Right ventricle myocardium superior (tissue), 1 donor: ENCODE data around the gene TRNP1. TPM values are rescaled to one million over a fixed set of nuclear protein-coding genes. Genes with fewer than 3 reads are reported as not detected.
"Not testable (repeated sequence)": the region's sequence is repeated elsewhere in the genome, so short reads cannot be mapped to it uniquely, and the experiment has no call there.

ENCODE experiments used
- ATAC-seq: fragments of 200-7000 bp; cut with Tn5 transposase; one replicate; pipeline ENCODE4 v1.9.1; 2020; ENCODE audit warnings: mild to moderate bottlenecking; ENCODE audit not compliant: poor library complexity
- DNase-seq: peaks from one replicate; pipeline ENCODE4 v3.0.0-alpha.2; 2020
- intact Hi-C: fragments of 100-400 bp; cut with DNase I; formaldehyde crosslinking; loops from one replicate; pipeline ENCODE4 v1.11.2; 2022
- total RNA-seq: library from RNA; stranded (reverse); fragmentation: NEBNext Ultra II Directional; extraction: Animal tissue kit (Norgen Biotek cat#: 25700); gene quantifications from one replicate; pipeline ENCODE4 v1.2.1, GENCODE V29; 2021
- donor health status: DM: no; HTN: yes; CAD: no; lungs with severe emphysema.

The TRNP1 gene
- total RNA-seq, 1 donor from 2014 or later, result 31.7 TPM

DNA sequence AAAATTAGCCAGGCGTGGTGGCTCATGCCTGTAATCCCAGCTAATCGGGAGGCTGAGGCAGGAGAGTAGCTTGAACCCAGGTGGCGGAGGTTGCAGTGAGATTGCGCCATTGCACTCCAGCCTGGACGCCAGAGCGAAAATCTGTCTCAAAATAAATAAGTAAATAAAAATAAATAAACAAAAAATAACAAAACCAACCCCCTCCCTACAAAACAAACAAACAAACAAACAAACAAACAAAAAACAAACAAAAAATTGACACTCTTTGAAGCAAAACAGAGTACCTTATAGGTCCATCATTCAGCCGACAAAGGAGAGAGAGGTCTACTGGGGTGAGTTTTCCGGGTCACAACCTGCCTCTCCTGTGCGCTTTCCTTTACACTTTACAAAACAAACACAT is 27.9 kb upstream of the TRNP1 start:
- ATAC-seq, result no peak
- intact Hi-C loops, result no loop called here
- DNase-seq, result no peak

GRCh38 chr1:26970810-26971209 is 22.7 kb upstream of the TRNP1 start:
- intact Hi-C loops, result no loop called here
- no peak for DNase-seq
- ATAC-seq, result no peak

DNA sequence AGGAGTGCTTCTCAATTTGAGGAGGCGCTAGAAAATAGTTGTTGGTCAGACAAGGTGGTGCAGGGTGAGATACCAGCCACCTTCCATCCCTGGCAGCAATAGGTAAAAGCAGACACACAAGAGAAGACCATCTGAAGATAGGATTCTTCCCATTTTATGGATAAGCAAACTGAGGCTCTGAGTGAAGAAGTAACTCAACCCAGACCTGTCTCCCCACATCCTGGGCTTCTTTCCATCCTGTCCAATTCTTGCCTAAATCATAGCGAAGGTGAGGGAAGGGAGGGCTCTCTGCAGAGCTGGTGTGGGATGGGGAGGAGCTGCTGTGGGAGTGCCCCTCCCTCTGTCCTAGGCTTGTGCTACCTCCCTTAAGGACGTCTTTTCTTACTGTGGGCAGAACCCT is 21.9 kb upstream of the TRNP1 start:
- DNase-seq (no peak), ATAC-seq (no peak)
- intact Hi-C loops, result no loop called here

DNA sequence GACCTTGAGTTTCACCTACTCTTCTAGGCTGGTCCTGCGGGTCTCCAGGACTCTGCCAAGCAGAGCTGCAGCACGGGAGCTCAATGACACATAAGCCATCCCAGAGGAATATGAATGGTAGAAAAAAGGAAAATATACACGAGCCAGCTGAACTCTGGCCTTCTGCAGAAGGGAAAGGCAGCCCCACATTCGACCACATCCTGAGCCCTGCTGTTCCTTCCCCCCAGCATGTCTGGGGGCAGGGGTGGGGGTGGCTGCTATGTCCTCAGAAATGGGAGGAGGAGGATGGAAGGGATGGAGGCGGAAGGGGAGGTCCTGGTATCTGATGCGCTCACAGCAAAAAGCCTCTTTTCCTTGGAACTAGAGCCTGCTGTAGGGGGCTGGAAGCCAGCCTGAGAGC is 21.1 kb upstream of the TRNP1 start:
- intact Hi-C loops, result no loop called here
- ATAC-seq, result no peak
- no peak for DNase-seq

DNA sequence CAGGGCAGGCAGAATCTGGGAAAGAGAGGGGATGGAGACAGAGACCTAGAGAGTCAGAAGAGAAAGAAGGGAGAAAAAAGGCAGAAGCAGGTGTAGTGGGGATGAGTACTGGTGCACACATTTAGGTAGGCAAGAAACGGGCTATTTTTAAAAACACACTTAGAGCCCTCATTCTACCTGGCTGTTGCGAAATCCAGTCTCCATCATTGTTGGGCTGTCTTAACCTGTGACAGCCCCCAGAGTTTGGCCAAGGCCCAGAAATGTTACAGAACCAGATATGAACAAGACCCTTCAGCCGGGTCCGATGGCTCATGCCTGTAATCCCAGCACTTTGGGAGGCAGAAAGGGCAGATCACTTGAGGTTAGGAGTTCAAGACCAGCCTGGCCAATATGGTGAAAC is 20.7 kb upstream of the TRNP1 start:
- no peak for ATAC-seq
- no peak for DNase-seq
- intact Hi-C loops, result no loop called here

DNA sequence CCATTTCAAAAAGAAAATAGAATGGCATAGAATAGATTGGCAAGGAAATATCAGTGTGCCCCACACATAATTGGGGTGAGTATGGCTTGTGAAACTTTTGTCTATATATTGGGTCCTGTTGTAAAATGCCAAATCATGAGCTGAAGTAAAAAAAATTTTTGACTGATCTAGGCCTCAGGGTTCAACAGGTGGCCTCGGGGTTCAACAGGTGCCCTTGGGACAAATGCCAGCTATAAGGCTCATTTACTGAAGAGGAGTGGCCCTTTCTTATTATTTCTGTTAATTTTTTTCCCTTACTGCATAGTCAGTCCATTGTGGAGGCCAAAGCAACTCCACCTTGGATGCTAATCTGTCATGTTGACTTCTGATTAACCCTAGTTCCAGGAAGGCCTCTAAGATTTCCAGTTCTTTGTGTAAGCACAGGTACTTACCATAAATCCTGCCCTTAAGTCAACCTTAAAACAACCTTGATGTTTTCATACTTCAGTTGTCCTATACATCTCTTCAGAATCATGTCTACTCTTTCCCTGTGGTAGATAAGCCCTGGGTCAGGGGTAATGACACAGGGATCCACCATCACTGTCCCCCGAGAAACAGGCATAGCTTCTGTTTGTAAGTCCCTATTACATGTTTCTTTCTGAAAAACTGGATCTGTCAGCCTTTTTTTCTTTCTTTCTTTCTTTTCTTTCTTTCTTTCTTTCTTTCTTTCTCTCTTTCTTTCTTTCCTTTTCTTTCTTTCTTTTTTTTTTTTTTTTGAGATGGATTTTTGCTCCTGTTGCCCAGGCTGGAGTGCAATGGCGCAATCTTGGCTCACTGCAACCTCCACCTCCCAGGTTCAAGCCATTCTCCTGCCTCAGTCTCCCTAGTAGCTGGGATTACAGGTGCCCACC is 16.6 kb upstream of the TRNP1 start:
- DNase-seq, result no peak
- no peak for ATAC-seq
- intact Hi-C loops, result no loop called here

DNA sequence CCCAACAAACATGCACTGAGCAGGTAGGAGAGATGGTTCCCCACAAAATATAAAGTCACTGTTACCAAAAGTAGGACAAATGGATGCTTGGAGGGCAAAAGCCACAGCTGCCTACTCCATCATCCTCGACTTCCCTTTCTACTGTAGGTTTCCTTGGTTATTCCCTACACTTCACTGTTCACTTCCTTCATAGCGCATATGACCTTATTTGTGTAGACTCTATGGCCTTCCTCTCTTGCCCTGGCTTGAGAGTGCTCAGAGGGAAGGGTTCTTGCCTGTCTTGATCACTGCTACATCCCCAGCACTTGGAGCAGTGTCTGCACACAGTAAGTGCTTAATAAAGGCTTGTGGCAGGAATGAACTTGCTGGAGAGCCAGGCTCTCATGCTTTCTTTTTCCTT is 14.6 kb upstream of the TRNP1 start:
- no peak for DNase-seq
- no peak for ATAC-seq
- intact Hi-C loops, result no loop called here

- intact Hi-C loops, result no loop called here
- ATAC-seq, result no peak
- no peak for DNase-seq
Measured at GRCh38 chr1:26981146-26981846, 12.2 kb upstream of the TRNP1 start.

DNA sequence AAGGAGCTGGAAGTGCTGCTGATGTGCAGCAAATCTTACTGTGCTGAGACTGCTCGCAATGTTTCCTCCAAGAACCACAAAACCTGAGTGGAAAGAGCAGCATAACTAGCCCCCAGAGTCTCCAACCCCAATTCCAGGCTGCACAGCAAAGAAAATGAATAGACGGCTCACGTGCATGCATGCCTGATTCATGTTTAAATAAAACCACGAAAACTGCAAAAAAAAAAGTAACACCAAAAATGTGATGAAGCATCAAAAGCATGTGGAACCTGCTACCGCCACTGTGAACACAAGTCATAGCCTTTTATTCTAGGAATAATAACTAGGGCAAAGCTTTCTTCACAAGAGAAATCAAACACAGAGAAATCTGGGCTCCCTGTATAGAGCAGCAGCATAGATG is 9.6 kb upstream of the TRNP1 start:
- no peak for ATAC-seq
- no peak for DNase-seq
- intact Hi-C loops, result no loop called here

GRCh38 chr1:26984291-26984690 is 9.2 kb upstream of the TRNP1 start:
- DNase-seq (no peak), ATAC-seq (no peak)
- intact Hi-C loops, result no loop called here

DNA sequence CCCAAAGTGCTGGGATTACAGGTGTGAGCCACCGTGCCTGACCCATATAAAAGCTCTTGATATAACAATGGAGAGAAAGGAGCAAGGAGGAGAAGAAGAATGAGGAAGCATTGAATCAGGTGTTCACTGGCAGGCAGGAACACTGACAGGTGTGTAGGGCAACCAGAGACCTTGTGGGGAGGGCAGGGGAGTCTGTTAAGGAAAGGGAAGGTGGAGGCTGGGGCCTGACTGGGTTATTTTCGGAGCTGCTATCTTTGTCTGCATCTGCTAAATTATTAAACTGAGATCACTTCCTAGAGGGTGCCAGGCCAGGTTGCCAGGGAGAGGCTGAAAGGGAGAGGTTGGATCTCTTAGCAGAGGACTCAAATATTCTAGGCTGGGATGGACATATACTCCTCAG is 6.8 kb upstream of the TRNP1 start:
- intact Hi-C loops, result no loop called here
- no peak for ATAC-seq
- DNase-seq, result no peak

GRCh38 chr1:26989403-26990109 is 3.9 kb upstream of the TRNP1 start:
- intact Hi-C loops, ATAC-seq, DNase-seq: not testable (repeated sequence)

DNA sequence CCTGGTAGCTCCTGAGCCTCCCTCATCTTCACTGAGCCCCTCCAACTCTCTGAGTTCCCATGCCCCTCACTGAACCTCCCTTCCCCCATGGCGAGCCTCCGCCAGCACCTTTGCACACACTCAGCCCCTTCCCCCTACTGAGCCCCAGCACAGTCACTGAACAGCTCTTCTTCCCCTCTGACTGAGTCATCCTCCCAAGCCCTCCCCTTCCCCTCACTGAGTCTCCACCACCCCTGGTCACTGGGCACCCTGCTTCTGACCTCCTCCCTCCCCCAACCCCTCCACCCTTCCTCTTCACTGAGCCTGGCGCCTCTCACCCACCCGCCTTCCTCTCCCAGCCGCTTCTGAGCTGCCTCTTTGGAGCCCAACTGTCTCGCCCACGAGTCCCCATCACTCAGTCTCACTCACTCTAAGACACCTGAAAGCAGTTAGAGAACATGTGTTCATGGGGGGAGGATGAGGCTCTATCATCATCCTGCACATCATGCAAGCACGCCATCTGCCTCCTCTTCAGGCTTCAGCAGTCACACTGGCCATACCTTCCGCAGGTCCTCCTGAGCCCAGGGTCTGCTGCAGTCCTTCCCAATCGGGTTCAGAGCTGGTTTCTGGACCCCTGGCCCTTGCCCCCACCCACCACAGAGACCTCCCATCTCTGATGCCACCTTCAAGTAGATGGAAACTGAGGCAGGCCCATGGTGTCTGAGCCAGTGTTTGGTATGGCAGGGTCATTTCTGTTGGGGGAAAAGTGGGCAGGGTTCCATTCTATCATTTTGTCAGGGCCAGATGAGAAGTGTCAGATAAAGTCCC is 2.0 kb upstream of the TRNP1 start:
- intact Hi-C loops, result no loop called here
- no peak for DNase-seq
- ATAC-seq, result no peak

GRCh38 chr1:26994020-26994786 is 711 bp downstream of the TRNP1 start:
- DNase-seq (no peak), ATAC-seq (no peak)
- intact Hi-C loops, result no loop called here

GRCh38 chr1:26994787-26995517 is 1.5 kb downstream of the TRNP1 start:
- DNase-seq (no peak), ATAC-seq (no peak)
- intact Hi-C loops, result loop anchor here (5.0 kb wide), 1 partner anchor 102 kb away; no protein-coding TSS in a partner anchor

GRCh38 chr1:26996024-26996423 is 2.5 kb downstream of the TRNP1 start:
- no peak for DNase-seq
- intact Hi-C loops, result loop anchor here (5.0 kb wide), 1 partner anchor 101 kb away; no protein-coding TSS in a partner anchor
- ATAC-seq, result no peak

- ATAC-seq (no peak), DNase-seq (no peak)
- intact Hi-C loops, result loop anchor here (5.0 kb wide), 1 partner anchor 101 kb away; no protein-coding TSS in a partner anchor
Measured at GRCh38 chr1:26996665-26997064, 3.2 kb downstream of the TRNP1 start.
